ENCODE measurements around the gene SLC16A8. TPM values are rescaled to one million over a fixed set of nuclear protein-coding genes. Genes with fewer than 3 reads are reported as not detected.

SLC16A8 gene
- polyA plus RNA-seq, 10 donors, result 1.2 to 3.5 (median 2.2) TPM

DNA sequence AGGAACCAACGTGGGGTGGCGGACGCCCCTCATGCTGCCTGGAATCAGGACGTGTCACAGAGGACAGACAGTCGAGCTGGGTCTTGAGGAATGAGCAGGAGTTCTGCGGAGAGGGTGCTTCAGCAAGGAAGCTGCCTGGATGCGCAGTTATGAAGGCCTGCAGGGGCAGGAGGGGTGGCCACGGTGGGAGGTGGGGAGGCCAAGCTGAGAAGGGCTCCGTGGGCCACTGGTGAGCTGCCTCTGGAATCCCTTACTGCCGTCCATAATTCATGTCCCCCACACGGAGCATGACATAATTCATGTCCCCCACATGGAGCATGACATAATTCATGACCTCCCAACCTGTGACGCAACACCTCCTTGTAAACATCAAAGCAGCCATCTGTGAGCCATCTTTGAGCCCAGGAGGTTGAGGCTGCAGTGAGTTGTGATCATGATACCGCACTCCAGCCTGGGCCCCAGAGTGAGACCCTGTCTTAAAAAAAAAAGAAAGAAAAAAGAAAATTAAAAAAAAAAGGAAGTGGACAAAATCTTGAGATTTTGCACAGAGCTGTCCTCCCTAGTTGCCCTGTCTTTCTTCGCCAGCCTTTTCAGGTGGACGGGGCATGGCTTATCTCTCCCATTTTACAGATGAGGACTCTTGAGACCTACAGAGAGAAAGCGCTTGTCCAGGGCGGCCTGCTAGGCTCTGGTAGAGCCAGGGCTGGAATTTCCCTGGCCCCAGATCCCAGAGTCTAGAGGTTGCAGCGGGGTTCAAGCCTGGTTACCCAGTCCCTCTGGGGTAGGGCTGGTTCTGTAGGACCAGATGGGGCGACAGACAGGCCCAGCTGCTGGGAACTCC is 51.1 kb downstream of the SLC16A8 start:
- peak in 1 of 3 donors; percentile 34 for DNase-seq

GRCh38 chr22:38031491-38031890 is 52.5 kb downstream of the SLC16A8 start:
- no peak for DNase-seq

GRCh38 chr22:38030311-38031133 is 53.5 kb downstream of the SLC16A8 start:
- no peak for DNase-seq

DNA sequence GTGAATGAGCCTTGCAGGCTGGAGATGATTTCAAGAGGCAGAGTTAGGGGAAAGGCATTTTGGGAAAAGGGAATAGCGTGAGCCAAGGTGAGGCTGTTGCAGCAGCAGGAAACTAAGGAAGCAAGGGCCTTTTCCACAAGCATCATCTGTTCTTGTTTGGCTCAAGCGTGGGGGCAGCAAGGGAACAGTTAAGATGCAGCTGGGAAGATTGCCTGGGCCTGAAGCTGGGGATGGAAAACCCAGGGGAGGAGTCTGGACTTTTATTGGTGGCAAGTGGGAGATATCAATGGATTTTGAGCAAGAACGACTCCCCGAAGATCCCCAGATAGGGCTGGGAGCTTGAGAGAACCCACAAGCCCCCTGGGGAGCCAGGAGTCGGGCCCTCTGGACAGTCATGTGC is 54.1 kb downstream of the SLC16A8 start:
- DNase-seq, result peak in 1 of 3 donors; percentile 68

DNA sequence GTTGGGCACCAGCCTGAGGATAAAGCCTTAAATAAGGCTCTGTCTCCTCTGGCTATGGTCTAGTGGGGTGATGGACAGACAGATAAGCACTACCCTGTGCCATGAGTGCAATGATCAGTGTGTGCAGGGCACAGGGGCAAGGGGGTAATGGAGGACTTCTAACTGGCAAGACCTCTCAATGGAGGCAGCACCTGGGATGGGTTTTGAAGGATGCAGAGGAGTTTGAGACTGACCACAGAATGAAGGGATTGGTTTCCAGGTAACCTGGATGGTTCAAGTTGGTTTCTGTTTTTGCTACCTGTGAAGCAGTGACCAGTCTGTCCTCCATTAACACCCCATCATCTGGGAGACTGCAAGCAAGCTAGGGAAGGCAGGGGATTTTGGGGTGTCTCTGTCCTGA is 54.6 kb downstream of the SLC16A8 start:
- no peak for DNase-seq

DNA sequence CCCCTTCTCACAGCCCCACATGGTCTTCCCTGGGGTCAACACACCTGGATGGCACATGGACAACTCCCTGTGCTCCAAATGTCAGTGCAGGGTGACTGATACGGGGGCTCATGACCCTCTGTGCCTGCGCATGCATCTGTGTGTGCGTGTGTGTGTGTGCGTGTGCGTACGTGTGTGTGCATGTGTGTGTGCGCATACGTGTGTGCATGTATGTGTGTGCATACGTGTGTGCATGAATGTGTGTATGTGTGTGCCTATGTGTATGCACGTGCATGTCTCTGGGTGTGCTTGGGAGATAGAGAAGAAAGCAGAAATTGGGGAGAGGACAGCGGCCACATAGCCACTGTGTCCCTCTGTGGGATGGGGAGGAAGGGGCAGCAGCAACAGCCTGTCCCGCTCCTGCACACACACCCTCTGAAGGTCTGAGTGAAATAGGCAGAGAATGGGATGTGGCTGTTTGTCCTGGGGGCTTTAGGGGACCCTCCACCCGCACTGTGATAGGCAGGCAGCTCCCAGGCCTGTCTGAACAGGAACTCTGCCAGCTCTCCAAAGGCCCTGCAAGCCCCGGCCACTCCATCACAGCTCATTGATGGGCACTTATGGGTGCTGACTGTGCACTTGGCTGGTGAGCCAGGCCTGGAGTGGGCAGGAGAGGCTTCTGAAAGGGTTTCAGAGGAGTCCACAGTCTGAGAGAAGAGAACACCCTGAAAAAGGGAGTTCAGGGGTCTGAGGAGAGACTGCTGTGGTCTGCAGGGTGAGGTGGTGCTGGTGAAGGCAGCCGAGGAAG is 55.4 kb downstream of the SLC16A8 start:
- DNase-seq, result no peak

Other genes with a start within 250 kb of the SLC16A8 start
- 10 to 100 TPM in 9 of 10 donors, 1 to 10 TPM in 1; 8.6 to 13.0 (median 10.9) TPM for gene ANKRD54, start 239.8 kb downstream of the SLC16A8 start, polyA plus RNA-seq (ENCODE audit: insufficient read length in 10 of 10)
- 1,000 to 10,000 TPM; 1,067 to 1,479 (median 1,268) TPM for gene EIF3L, start 234.8 kb downstream of the SLC16A8 start, polyA plus RNA-seq (ENCODE audit: insufficient read length in 10 of 10)
- 10 to 100 TPM; 29.0 to 60.0 (median 42.2) TPM for gene MICALL1, start 177.9 kb downstream of the SLC16A8 start, polyA plus RNA-seq (ENCODE audit: insufficient read length in 10 of 10)
- 10 to 100 TPM in 2 of 10 donors, 1 to 10 TPM in 8; 6.7 to 11.1 (median 8.9) TPM for gene C22orf23, start 130.6 kb downstream of the SLC16A8 start, polyA plus RNA-seq (ENCODE audit: insufficient read length in 10 of 10)
- 10 to 100 TPM; 31.9 to 57.3 (median 42.4) TPM for gene POLR2F, start 130.5 kb downstream of the SLC16A8 start, polyA plus RNA-seq (ENCODE audit: insufficient read length in 10 of 10)
- 10 to 100 TPM in 2 of 10 donors, 1 to 10 TPM in 8; 3.8 to 12.1 (median 6.7) TPM for gene SOX10, start 99.6 kb downstream of the SLC16A8 start, polyA plus RNA-seq (ENCODE audit: insufficient read length in 10 of 10)
- 10 to 100 TPM in 3 of 10 donors, 1 to 10 TPM in 7; 6.3 to 10.9 (median 8.8) TPM for gene PICK1, start 26.8 kb downstream of the SLC16A8 start, polyA plus RNA-seq (ENCODE audit: insufficient read length in 10 of 10)
- gene BAIAP2L2, start 26.5 kb upstream of the SLC16A8 start, polyA plus RNA-seq (ENCODE audit: insufficient read length in 10 of 10), result 1 to 10 TPM in 4 of 10 donors, under 1 TPM in 6; 0.34 to 1.5 (median 0.83) TPM
- gene PLA2G6, start 97.6 kb upstream of the SLC16A8 start, polyA plus RNA-seq (ENCODE audit: insufficient read length in 10 of 10), result 10 to 100 TPM in 6 of 10 donors, 1 to 10 TPM in 4; 7.3 to 14.9 (median 10.4) TPM
- 1 to 10 TPM; 2.9 to 5.9 (median 4.3) TPM for gene MAFF, start 117.8 kb upstream of the SLC16A8 start, polyA plus RNA-seq (ENCODE audit: insufficient read length in 10 of 10)
- gene TMEM184B, start 188.8 kb upstream of the SLC16A8 start, polyA plus RNA-seq (ENCODE audit: insufficient read length in 10 of 10), result 10 to 100 TPM; 53.4 to 76.1 (median 68.1) TPM
- gene CSNK1E, start 233.2 kb upstream of the SLC16A8 start, polyA plus RNA-seq (ENCODE audit: insufficient read length in 10 of 10), result 100 to 1,000 TPM in 7 of 10 donors, 10 to 100 TPM in 3; 91.7 to 155 (median 105) TPM